ENCODE results near the gene GEMIN5.
"Not testable (repeated sequence)": the region's sequence is repeated elsewhere in the genome, so short reads cannot be mapped to it uniquely, and the experiment has no call there.

The GEMIN5 gene

DNA sequence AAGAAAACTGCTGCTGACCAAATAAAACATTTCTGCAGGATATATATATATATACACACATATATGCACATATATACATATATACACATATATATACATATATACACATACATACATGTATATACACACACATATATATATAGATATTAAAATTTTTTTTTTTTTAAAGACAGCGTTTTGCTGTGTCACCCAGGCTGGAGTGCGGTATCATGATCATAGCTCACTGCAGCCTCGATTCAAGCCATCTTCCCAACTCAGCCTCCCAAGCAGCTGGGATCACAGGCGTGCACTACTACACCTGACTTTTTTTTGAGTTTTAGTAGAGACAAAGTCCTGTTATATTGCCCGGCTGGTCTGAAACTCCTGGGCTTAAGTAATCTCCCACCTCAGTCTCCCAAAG lies 5.5 kb upstream of the GEMIN5 start:
- no peak for DNase-seq

DNA sequence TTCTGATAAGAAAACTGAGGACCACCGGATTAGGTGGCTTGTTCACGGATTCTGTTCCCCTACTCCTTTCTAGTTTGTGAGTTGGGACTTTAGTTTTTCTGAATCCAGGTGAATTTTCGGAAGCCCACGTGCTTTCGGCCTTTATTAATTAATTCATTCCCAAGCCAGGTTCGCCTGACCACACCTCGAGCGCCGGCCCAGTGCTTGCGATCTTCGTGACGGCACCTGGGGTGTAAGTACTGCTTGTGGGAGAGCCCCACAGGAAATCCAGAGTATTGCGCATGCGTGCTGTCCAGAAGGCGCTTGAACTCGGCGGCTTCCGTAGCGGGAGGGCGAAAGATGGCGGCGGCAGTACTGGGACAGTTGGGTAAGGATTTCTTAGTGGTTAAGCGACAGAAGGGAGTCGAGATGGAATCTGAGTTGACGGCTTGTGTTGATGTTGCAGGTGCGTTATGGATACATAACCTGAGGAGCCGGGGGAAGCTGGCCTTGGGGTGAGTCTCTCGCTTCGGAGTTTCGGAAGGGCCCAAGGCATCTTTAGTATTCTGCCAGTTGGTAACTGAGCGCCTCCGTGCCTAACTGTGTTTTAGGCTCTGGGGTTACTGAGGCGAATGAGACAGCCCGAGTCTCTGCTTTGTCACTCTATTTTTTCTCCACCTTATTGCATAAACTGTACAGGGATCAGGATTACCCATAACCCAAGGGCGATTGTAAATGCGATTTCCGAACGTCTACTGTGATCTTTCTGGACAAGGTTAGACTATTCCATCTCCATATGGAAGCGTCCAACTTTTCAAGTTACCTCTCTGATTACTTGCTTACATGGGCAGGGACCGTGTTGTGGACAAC lies 3.0 kb upstream of the GEMIN5 start, which contains the start of gene MRPL22:
Gene MRPL22 (plus strand): TSS at position 302 of the 849 bp plus-strand sequence. CDS start 38 bp downstream, at position 340.
- DNase-seq, result peak; percentile 95 to 97

DNA sequence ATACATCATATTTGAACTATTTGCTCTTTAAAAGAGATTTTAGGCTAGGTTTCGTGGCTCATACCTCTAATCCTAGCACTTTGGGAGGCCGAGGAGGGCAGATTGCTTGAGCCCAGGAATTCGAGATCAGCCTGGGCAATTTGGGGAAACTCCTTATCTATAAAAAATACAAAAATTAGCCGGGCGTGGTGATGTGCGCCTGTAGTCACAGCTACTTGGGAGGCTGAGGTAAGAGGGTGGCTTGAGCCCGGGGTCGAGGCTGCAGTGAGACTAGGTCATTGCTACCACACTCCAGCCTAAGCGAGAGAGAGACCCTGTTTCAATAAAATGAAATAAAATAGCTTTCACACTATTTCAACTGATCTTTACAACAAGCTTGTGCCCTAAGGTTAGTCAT lies 2.4 kb upstream of the GEMIN5 start:
- no peak for DNase-seq

DNA sequence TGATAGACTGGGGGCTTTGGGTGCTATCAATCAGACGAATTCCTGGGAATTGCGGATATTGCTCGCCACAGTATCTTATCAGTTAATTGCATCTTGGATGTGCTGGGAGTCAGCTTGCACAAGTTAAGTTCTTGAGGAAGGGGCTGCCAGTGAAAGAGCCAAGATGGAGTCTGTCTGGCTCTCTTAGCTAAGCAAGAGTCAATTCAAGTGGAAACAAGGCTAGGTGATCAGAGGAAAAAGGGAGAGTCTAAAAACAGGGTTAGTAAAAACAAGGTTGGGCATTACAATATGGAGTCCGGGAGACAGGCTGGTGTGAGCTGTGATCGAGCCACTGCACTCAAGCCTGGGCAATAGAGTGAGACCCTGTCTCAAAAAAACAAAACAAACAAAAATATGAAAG lies 1.4 kb upstream of the GEMIN5 start:
- DNase-seq, result not testable (repeated sequence)

DNA sequence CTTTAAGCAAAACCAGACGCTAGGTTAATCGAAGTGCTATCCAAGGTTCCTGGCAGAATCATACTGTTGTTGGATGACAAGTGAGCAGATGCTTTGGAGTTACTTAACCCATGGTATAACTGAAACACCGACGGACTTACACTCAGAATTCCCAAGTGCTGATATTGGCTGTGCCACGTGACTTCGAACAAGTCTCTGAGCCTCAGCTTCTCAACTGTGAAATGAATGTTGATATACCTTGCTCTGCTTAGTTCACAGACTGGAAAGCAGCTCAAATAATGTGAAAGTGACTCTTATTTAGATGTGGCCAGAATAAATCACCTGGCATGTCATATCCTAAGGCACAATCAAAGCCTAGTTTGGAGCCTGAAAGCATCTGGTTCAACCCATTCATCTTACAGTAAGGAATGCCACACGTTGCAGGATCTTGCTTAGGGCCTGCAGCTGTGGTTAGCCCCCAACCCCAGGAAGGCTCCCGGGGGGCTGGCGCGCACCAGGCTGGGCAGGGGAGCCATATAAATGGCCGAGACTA lies 759 bp downstream of the GEMIN5 start:
- DNase-seq, result no peak

DNA sequence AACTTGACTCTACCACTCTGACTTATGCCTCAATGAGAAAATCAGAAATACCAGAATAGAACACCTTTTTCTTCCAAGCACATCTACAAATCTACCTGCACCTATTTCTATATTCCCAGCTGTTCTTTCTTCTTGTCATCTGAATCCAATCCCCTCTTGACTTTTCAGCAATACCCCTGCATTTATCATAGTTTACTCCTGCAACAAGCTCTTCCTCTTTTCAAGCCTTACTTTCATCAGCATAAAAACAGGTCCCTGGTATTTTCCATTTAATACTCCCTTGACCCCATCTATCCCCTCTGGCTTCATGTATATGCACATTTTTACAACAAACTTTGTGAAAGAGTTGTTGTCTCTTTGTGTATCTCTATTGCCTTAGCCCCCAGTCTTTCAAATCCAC lies 3.1 kb downstream of the GEMIN5 start:
- DNase-seq, result no peak

DNA sequence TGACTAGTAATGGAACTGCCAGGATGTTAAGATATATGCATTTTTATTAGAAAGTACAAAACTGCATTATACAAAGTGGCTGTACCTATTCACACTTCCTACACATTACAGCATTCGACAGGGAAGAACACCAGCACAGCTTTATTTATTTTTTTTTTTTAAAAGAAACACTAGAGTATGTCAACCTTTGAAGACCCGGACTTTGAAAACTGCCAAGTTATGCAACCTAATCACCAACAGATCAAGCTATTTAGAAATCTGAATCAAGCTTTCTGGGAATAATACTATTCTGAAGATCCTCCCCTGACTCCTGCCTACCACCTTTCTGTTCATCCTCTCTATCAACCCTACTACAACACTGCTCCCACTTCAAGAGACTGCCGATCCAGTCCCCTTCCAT lies 4.5 kb downstream of the GEMIN5 start:
- DNase-seq, result no peak

DNA sequence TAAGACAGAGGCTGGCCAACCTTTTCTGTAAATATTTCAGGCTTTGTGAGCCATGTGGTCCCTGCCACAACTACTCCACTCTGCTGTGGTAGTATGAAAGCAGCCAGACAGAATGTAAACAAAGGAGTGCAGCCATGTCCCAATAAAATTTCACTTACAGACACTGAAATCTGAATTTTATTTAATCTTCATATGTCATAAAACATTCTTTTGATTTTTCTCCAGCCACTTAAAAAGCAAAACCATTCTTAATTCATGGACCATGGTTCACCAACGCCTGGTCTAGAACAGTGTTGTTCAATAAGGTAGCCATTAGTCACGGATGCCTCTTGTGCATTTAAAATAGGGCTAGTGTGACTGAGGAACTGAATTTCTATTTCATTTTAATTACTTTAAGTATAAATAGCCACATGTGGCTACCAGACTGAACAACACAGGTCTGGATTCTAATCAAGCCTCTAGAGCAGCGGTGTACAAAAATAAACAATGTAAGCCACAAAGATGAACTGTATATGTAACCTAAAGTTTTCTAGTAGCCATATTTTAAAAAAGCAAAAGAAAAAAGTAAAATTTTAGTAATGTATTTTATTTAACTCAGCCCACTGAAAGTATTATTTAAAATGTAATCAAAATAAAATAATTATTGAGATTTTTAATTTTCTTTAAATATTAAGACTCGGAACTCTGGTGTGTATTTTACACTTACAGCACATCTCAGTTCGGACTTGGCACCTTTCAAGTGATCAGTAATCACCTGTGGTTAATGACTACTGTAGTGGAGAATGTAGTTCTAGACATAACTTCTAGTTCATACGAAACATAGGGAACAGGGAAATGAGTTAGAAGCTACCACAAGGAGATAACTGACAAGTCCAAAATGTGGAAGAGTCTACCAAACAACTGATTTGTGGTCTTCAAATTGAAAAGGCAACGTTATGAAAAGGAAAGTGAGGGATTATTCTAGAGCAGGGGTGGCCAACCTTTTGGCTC lies 14.3 kb downstream of the GEMIN5 start:
- no peak for DNase-seq

DNA sequence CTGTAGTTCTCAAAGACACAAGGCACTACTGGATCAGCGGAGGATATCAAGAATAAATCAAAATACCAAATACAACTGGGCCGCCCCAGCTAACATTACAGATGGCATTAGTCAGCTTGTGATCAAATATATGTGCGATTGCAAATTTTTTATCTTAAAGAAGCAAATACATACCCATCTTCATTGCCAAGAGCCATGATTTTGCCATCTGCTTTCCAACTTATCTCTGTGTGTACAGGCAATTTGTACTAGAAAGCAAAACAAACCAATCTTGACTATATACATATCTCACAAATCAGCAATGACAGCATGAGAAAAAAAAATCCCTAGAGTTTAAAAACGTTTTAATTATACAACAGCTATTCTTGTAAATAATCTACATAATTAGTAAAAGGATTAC lies 20.3 kb downstream of the GEMIN5 start:
- DNase-seq, result no peak

DNA sequence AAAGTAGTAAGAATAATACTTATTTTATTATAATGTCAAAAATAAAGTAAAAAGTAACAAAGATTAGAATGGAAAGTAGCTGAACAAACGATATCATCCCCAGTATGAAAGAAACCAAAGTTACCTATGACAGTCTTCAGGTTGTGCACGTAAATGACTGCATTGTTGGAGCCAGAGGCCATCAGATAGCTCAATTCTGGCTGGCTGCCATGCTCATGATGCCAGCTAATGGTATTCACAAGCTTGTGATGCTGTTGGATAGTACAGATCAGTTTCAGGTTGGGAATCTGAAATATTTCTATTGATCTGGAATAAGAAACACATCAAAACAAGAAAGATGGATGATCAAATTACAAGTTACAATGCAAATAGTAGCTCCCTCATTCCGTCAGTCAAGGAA lies 21.1 kb downstream of the GEMIN5 start:
- DNase-seq, result no peak

DNA sequence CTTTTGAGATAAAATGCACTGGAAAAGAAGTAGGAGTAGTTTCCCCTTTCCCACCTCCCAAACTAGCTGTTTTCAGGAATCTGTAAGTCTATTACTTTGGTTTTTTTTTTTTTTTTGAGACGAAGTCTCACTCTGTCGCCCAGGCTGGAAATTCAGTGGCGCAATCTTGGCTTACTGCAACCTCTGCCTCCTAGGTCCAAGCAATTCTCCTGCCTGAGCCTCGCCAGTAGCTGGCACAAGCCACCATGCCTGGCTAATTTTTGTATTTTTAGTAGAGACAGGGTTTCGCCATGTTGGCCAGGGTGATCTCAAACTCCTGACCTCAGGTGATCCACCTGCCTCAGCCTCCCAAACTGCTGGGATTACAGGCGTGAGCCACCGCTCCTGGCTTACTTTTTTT lies 32.4 kb downstream of the GEMIN5 start:
- DNase-seq, result not testable (repeated sequence)

DNA sequence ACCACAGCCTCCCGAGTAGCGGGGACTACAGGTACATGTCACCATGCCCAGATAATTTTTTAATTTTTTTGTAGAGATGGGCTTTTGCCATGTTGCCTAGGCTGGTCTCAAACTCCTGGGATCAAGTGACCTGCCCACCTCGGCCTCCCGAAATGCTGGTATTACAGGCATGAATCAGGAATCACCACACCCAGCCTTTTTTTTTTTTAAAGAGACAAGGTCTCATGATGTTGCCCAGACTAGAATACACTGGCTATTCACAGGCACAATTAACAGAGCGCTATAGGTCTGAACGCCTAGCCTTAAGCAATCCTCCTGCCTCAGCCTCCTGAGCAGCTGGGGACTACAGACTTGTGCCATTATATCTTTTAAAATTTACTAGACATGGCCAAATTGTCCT lies 36.1 kb downstream of the GEMIN5 start:
- no peak for DNase-seq

DNA sequence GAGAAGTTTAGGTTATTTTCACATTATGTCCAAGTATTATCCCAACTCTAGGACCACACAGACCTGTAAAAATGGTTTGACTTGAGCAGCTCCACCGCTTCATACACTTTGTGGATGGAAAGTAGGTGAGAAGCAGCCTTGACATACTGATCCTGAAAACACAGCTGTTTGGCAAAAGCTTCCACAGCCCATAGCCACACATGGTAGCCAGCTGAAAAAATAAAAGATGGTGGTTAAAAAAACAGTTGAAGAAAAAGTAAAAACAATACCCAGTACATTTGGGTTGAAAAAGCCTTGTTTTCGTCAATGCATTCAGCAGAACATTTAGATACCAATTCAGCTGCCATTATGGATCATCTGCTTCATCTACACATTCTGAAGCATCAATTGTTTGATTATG lies 36.7 kb downstream of the GEMIN5 start:
- no peak for DNase-seq

DNA sequence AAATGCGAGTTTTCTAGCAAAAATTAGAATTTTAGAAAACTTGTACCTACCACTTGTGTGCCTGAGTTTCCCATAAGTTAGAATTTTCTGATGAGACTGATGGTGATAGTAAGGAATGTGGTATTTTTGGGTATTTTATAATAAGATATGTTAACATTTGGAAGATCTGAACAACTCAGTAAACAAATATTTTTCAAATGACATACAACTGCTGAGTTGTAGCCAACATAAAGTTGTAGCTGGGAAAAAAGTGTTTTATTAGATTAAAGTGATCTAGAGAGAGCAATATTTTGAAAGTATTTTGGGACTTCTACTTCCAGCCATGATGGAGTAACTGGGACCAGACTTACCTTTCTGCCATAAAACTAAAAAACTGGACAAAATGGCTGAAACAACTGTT lies 37.9 kb downstream of the GEMIN5 start:
- DNase-seq, result no peak

DNA sequence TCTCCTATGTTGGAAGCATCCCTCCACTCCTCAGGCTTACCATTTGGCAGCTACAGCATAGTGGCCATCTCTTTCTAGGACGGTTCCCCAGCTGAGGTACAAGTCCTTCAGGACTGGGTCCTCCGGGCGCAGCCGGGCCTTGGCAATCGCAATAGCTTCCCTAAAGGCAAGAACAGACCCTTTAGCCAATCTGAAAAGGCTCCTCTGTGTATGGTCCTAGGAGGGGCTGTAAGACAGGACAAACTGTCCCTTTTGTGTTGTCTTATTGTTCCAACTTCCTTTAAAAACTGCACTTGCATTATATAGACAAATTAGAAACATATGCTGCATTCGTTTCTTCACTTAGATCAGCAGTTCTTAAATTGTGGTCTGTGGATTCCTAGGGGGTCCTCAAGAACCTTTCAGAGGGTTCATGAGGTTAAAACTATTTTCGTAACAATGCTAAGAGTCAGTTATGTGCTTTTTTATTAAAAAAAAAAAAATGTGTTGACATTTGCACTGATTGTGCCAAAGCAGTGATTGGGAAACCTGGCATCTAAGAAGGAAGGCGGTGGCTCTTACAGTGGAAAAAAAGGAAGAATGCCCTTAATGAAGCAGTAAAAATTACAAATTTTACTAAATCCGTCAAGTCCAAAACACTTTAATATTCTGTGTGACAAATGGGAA lies 38.7 kb downstream of the GEMIN5 start:
- DNase-seq, result no peak

DNA sequence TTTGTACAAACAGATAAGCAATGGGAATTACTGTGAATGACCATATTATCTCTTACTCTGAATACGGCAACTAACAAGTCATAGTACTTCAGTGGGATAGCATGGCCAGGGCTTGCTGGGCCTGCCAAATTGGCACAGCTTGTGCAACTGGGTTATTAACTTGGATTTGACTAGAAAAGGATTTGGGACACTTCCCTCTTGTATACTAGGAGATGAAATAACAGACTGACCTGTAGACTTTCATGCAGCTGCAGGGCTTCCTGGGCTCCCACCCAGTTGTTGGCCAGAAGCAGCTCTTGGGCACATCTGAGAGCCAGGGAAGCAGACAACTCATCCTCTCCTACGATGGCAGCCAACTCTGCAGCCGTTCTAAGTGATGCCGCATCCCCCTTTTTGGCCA lies 39.8 kb downstream of the GEMIN5 start:
- no peak for DNase-seq

DNA sequence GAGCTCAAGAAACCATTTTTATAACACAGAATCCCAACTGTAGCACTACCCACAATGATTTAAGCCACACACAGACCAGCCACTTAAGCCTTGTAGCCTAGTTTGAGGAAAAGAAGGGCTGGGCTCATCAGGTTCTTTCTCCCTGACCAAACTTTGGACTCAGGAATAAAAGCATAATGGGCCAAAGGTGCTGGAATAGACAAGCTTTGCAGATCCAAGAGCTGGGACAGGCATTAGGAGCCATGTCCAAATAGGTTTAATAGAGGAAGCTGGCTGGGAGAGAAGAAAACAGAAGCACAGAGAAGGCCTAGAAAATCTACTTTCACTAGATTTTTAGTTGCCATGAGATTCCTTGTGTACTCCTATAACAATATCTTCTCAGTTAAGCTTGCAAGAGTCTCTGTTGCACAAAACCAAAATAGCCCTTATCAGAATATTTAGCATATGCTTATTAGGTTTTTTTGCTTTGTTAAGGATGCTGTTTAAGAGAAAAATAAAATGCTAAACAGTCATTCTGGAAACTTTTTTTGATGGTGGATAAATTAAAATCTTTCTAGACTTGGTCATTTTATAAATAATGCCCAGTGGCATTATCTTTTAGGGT lies 41.3 kb downstream of the GEMIN5 start:
- DNase-seq, result no peak

DNA sequence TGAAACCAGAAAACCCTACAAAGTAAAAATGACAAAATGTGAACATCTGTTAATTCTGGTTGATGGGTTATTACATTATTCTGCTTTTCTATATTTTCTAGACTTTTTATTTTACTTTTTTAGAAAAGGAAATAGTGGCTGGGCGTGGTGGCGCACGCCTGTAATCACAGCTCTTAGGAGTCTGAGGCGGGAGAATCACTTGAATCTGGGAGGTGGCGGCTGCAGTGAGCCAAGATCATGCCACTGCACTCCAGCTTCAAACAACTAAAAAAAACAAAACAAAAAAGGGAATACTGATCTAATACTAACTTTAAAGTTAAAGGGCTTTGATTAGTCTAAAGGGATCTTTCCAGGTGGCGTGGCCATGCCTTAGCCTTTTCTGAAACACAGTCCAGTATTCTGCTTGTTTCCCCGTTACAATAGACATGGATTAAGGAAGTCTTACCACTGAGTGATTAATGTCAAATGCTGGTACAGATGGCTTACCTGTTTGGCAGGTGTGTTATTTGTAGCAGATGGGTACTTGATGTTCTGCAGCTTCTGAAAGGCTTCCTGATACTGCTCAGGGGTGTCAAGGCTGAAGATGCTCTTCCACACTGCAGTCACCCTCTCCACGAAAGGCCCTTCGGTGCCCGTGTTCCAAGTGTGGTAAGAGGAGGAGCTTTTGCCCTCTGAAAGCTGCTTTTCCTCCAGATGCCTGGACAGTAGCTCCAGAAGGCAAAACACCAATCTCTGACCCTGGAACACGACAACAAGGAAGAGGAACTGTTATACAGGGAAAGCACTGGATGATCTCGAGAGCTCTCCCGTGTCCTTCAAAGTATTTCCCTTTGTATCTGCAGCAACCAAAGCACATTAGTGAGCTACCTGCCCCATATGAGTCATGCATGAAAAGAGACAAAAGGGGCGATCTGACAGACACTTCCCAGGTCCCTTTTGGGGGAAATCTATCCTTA lies 42.1 kb downstream of the GEMIN5 start:
- no peak for DNase-seq

DNA sequence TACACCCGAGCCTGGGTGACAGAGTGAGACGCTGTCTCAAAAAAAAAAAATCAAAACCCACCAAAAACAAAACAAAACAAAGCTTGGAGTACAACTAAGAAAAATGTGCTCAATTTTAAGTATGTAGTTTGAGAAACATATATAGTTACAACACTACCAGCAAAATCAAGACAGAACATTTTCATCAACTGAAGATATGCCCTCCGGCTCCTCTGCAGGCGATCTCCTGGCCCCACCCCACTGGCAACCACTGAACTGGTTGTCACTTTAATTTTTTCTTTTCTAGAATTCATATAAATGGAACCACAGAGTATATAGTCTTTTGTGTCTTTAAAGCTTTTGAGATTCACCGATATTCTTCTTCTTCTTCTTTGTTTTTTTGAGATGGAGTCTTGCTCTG lies 44.6 kb downstream of the GEMIN5 start:
- no peak for DNase-seq

DNA sequence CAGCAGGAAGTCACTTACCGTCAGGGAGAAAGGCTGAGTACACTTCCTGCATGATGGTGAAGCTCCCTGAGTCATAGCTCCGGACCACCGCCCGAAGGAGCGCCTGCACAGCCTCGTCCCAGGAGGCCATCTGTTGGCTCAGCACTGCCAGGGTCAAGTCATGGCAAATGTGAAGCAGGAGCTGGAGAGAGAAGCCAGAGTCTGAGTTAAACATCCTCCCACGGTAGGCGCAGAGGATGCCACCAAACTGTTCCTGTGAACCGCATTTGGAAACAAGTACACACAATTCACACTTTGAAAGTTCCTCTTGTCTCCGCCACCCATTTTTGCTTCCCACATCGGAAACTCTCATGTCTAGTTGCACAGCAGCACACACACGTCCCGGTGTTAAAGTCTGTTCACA lies 45.6 kb downstream of the GEMIN5 start:
- DNase-seq, result no peak

DNA sequence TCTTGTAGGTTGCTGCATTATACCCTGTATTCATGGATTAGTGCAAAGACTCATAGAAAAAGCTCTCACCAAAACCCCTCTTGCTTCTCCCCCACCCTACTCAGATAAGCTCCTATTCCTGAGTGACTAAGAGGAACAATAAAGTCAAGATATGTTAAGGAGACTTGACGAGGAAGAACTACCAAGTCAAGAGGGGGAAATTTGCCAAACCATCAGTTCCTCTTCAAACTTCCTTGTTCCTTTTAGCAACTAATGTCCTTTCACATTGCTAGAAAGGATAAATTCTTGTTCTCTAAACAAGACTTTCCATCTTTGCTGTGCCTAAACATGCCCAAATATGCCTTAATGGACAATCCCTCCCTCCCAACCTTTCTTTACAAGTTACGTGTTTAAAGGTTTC lies 52.6 kb downstream of the GEMIN5 start:
- no peak for DNase-seq
